HG03280 (cell line): ENCODE measurements around the gene WDR27.
"Not testable (repeated sequence)": the region's sequence is repeated elsewhere in the genome, so short reads cannot be mapped to it uniquely, and the experiment has no call there.

Experiments
- ATAC-seq: cut with Tn5 transposase; IDR thresholded peaks from one replicate; pipeline ENCODE4 v1.9.1; 2021; ENCODE audit warnings: mild to moderate bottlenecking, moderate library complexity; ENCODE audit not compliant: unreplicated experiment

The WDR27 gene

DNA sequence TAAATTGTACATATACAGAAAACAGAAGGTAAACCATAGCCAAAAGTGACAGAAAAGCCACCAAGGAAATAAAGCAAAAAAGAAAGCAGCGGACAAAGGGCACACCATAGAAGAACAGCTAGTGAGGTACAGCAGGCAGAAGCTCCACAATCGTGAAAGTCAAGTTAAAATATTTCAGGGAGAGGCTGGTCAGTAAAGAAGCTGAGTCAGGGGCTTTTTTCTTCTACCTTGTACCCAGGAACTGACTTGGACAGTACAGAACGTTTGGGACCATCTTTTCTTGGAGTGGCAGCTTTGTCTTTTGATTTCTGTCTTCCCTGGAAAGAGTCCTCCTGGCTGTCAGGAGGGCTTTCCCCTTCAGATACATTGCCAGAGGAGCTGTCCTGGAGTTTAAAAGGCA is 8.2 kb upstream of the WDR27 start:
- ATAC-seq: no peak

DNA sequence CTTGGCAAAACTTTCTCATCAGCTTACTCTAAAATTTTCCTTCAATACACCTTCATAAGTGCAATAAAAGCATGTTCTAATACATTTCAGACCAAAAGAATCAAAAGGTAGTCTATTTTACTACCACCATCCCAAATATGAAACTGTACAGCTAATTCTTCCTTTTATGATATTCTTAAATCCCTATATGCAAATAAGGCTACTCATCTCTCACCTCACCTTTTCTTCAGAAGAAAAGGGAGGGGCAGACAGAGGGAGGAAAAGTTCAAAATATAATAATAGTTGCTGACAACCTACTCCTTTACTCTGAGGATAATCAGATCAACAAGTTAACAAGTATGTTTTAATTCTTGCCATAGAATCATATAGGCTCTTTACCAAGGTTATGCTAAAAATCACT is 7.5 kb upstream of the WDR27 start:
- no peak for ATAC-seq

DNA sequence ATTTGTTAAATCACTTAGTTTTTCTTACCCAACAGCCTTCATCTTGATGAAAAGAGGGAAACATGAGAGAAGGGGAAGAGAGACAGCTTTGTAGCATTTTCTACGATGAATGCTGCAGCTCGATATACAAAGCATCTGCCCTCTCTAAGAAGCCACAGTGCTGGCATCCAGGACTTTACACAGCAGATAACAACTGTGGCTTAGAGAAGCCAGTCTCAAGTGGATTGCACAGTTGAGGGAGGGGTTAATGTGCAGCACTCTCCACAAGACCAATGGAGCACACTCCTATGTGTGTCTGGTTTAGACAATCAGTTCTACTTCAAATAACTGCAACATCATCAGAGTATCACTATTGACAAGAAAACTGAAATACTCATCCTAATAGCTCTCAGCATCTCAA is 5.9 kb upstream of the WDR27 start:
- ATAC-seq: no peak

DNA sequence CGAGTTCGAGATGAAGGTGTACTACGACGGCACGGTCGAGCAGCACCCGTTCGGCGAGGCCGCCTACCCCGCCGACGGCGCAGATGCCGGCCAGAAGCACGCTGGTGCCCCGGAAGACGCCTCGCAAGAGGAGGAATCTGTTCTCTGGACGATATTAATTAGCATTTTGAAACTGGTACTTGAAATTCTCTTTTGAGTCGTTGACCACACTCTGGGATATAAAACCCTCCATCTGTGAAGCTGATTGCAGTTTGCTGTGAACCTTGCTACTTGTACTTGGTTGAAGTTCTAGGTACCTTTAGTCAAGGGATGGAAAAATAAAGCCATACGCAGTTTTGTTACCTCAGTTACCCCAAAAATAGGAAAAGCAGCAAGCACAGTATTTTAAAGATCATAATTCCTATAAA is 1.0 kb upstream of the WDR27 start:
- ATAC-seq: peak; percentile 20

DNA sequence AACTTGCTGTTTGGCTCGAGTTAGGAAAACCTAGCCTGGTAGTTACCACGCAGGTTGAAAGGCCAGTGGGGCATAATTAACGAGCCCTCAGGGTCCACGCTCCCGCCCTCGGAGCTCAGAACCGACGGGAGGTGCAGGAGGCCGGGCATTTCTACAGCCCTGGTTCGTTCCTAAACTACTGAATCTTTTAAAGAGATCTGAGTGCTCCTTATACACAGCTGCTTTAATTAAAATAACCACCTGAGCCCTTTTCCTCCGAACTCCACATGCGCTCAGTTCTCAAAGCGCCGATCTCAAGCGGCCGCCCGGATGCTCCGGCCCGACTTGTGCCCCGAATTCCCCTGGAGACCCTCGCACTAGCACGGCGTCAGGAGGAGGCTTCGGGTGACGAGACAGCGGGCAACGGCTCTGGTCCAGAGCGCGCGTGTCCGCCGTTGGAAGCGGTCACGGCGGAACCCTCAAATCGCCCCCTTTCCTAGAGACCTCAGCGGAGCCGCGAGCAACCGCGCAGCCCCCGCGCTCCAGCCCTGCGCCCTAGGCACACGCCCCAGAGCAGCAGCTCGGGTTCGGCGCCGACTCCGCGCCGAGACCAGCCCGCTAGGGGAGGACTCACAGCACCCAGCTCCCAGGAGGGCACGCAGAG is 397 bp downstream of the WDR27 start:
- ATAC-seq: peak; percentile 9

DNA sequence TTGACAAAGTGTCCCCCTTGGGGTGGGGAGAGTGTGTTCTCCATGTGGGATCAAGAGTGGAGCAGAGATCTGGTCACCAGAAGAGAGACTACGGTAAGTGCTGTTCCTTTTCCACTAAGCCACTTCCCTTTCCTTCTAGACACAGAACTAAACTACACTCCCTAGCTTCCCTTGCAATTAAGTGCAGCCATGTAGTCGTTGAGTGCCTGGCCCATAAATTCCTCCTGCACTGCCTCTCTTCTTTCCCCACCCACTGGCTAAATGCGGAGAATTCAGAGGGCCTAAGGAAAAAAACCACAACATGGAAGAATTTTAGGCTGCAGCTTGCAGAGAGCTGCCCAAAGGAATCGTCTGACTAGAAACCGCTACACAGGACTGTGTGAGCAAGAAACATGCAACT is 1.5 kb downstream of the WDR27 start:
- ATAC-seq: no peak

DNA sequence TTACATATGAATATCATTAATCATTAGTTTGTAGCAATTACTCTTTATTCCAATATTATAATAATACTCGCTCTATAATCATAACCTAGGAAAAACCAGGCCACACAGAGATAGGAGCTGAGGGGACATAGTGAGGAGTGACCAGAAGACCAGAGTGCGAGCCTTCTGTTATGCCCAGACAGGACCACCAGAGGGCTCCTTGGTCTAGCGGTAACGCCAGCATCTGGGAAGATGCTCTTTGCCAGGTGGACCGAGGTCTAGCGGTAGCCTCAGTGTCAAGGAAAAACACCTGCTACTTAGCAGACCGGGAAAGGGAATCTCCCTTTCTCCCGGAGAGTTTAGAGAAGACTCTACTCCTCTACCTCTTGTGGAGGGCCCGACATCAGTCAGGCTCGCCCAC is 4.7 kb downstream of the WDR27 start:
- ATAC-seq: not testable (repeated sequence)

DNA sequence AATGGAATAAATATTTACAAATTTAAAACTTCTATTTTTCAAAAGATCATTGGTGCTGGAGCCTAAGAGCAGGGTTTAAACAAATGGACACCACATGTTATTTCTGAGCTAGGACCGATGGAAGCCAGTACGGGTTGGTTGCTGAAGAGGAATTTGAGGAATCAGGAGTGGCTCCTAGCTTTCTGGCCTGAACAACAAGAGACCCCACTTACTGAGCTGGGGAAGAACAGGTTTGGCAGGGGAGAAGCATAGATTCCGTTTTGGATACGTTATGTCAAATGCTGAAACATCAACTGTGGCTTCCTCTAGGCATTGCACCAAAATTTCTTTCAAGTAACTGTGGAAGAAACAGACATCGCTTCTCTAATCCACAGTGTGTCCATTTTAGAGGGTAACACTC is 6.7 kb downstream of the WDR27 start:
- no peak for ATAC-seq

DNA sequence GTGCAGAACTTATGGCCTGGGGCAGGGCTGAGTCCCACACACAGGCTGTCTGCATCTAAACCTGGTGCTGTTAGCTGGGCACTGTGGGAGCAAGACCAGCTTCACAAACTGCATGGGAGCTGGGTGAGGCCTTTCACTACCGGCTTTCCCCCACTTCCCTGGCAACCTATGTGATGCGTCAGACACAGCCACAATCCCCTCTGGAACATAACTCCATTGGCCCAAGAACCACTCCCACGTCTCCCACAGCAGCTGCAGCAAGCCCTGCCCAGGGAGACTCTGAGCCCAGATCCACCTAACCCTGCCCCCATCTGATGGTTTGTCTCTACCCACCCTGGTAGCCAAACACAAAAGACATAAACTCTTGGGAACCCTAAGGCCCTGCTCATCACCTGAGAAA is 9.3 kb downstream of the WDR27 start:
- no peak for ATAC-seq

DNA sequence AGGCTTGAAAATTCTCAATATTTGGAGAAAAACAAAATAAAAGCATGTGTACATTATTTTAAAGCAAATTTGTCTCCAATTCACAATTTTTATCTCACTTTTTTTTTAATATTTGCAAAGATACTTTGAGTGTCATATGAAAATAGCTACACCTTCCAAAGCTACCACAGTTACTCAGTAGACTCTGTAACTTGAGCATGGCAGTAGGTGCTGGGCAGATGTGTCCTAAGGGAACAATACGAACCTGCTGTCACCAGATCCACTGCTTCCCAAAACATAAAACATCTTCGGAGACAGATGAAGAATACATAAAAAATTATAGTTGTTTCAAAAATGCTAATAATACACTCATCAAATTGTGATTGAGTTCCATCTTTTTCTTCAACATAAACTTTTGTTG is 10.6 kb downstream of the WDR27 start:
- no peak for ATAC-seq

DNA sequence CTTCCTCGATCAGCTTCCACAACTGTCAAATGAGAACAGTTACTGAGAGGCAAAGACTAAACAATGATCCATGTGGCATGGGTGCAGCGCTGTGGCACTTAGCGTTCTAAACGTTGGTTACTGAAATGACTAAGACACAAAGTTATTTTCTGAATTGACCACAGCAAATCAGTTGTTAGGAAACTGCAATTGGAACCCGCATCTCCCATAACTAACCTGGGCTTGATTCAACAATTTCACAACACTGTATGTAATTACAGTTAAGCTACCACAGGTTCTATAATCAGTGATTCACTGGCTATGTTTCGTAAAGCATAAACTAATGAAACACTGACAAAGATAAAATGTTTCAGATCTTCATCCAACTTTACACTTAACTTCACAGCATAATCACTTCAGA is 12.5 kb downstream of the WDR27 start:
- no peak for ATAC-seq

DNA sequence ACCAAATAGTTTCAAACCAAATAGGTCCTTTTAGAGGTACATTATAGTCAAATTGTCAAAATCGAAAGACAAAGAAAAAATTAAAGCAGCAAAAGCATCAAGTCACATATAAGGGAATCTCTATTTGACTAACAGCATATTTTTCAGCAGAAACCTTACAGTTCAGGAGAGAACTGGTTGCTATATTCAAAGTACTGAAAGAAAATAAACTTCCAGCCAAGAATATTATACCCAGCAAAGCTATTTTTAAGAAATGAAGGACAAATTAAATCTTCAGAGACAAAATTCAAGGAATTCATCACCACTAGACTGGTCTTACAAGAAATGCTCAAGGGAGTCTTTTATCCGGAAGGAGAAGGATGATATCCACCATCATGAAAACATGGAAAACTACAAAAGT is 16.0 kb downstream of the WDR27 start:
- no peak for ATAC-seq

DNA sequence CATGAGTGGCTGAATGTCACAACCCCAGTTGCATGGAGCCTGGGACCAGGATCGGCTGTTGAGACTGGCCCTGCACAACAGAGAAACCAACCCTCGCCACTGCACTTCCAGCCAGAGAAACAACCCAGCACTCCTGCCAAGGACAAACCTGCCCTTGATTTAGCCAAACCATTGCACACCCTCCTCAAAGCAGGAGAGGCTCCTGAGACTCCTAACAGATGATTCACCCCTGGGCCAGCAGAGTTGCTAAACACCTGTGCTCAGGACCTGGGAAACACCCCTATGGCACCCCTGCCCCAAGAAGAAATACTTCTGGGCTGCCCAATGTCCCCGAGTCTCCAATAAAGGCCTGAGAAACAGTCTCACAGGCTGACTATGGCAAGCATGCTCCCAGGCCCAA is 17.8 kb downstream of the WDR27 start:
- ATAC-seq: no peak

DNA sequence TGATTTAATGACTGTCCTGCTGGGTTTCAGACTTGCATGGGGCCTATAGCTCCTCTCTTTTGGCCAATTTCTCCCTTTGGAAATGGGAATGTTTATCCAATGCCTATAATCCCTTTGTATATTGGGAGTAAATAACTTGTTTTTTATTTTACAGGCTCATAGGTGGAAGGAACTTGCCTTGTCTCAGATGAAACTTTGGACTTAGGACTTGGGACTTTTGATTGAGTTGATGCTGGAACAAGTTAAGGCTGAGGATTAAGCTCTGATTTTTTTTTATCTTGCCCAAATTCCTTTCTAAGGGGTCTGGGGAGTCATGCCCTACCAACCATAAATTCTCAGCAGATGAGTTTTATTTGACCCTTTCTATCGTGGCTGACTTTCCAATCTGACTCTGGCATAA is 23.5 kb downstream of the WDR27 start:
- no peak for ATAC-seq

DNA sequence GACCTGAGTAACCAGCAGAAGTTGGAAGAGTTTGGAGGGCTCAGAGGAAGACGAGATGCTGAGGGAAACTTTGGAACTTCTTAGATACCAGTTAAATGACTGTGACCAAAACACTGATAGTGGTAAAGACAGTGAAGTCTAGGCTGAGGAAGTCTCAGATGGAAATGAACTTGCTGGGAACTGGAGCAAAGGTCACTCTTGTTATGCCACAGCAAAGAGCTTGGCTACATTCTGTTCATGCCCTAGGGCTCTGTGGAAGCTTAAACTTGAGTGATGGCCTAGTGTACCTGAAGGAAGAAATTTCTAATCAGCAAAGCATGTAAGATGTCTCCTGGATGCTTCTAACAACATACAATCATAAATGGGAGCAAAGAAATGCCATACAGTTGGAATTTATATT is 24.7 kb downstream of the WDR27 start:
- no peak for ATAC-seq

DNA sequence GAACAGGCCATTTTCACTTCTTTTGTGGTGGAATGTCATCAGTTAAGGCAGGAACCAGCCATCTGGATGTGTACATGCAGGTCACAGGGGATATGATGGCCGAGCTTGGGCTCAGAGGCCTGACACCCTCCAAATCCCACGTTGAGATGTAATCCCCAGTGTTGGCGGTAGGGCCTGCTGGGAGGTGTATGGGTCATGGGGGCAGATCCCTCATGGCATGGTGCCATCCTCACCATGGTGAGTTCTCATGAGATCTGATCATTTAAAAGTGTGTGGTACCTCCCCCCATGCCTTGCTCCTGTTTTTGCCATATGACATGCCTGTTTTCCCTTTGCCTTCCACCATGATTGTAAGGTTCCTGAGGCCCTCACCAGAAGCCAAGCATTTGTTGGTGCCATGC is 26.8 kb downstream of the WDR27 start:
- ATAC-seq: no peak

DNA sequence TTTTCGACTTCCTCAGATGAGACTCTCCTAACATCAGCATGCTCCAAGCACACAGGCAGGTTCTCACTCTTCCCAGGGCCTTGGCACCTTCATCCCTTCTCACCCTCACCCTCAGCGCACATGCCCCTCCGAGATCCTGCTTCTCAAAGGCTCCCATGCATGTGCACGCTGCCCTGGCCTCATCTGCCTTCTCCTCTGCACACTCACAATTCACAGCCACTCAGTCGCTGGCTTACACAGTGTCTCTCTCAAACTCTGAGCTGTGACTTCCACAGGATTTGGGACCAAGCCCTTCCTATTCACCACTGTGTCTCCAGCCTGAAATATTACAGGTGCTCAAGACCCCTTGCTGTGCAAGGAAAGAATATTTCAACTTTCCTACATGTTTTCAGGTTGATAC is 30.3 kb downstream of the WDR27 start:
- ATAC-seq: no peak

DNA sequence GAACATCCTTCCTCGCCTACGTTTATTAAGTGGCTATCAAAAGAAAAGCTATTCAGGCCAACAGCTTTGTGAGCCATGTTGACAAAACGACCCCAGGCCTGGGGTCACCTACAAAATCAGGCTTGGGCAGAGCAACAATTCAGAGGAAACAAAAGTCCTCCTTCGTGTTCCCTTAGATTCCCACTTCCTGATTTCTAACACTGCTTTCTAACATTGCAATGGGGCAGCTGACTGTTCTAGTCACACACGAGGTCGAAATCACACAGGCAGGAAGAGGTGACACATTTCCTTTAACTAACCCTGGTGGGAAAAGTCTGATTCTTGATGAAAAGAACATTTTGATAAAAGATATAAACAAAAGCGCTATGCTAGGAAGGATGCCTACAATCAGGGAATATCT is 31.9 kb downstream of the WDR27 start:
- no peak for ATAC-seq

DNA sequence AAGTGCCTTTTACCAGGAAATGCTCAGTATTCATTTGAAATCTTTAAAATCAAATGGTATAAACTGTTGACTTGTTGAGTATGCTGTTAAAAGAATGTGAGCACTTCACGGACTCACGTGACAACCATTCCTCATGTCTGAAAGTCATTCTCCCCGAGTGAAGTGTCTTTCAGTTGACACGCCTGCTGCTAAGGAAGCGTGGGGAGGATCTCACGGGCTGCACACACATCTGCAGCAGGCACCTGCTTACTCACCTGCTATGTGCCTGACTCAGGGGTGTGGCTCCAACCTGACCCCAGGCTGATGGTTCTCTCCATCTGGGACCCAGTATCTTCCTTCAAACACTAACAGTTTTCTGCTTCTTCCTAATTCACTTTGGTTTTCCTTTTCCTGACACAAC is 32.7 kb downstream of the WDR27 start:
- ATAC-seq: no peak

DNA sequence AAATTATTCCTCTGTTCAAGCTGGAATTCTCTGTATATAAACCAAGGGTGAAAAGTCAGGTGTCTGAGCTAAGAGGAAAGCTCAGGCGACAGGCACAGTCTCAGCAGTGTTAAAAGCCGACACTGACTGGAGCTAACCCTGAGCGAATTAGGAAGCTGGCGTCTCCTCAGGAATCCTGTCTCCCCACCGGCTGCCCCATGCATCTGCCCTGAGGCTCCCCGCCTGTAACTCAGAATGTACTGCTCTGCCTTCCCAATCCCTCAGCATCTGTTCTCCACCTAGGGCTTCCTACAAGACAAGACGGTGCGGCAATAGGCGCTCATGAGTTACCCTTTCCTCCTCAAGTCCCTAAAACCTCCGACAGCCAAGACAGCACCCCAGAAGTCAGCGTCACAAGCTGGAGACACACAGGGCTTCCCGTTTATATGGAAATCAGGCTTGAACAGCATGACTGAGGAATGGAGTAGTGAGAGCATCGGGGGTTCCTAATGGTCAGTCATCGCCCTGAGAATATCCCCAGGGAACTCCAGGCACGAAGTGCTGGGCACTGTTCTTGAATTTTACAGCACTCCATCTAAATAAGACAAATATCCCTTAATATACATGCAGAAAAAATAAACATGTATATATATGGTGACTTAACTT is 33.5 kb downstream of the WDR27 start:
- ATAC-seq: no peak

DNA sequence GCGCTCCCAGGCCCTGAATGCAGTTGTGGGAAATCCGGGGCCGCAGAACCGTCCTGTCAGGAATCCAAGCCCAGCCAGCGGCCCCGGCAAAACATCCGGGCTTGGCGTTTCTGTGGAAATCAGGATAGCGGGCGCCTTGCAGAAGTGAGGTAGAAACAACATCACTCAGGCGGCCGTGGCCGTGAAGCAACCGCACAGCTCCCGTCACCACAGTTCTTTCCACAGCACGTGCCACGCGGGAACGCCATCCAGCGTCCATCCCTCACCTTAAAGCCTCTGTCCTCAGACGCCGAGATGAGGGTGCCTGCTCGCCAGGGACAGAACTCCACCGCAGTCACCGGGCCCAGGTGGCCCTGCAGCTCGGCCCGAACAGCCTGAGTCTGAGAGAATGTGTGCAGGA is 34.1 kb downstream of the WDR27 start:
- ATAC-seq: no peak

DNA sequence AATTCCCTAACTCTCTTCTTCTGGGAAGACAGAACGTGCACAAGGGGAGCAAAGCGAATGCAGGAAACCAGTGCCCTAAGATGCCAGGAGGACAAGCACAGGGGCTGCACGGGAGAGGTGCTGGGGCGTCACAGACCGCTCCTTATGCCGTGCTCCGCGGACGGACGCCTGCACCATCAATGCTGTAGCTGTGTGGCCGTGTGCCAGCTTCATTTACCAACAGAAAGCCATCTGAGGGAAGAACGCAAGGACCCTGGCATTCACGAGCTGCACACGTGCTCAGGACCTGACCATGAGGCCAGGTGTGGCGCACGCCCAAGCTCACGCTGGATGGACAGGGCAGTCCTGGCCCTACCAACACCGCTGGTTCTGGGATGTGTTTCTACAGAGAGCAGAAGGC is 35.4 kb downstream of the WDR27 start:
- ATAC-seq: no peak

DNA sequence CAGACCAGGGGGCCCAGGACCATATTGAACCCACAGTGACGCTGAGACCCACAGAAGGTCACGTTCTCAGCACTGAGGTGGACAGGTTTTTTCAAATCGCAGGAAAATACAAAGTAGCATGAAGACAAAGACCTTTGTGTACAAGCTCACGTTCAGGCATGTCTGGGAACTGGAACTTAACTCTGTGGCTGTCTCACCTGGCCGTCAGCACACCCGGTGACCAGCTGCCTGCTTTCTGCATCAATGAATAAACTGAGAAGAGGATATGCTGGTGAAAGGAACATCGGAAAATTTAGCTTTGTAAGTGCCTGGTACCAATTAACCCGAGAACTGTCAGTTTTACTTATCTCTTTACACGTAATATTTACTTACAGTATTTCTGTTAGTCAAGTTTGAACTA is 36.5 kb downstream of the WDR27 start:
- no peak for ATAC-seq
